Measurements from ENCODE around the gene LPA.
"Not testable (repeated sequence)": the region's sequence is repeated elsewhere in the genome, so short reads cannot be mapped to it uniquely, and the experiment has no call there.

The LPA gene

GRCh38 chr6:160664198-160664597 lies at the start of gene LPA:
Gene LPA, minus strand, starts transcription at chr6:160664275. Its CDS starts 61 bp downstream, at chr6:160664214.
- not testable (repeated sequence) for DNase-seq (ENCODE audit: low read depth)

GRCh38 chr6:160708993-160709392 lies 44.9 kb upstream of the LPA start:
- not testable (repeated sequence) for DNase-seq (ENCODE audit: low read depth)

DNA sequence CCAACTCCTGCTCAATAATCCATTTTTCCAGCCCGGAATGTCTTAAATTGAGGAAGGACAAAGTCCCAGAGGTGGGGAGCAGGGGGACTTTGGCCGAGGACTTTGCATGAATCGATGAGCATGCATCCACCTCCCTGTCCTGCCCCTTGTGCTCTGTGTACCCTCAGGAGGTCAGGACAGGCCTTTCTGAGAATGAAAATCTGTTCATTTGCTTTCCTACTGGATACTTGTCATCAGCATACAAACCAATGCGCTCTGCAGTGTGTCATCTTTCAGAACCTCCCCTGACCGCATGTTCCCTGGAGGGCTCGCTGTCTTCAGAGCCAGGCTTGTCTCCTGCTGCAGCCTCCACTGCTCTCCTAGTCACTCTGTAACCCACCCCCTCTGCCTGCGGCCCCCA lies 40.6 kb upstream of the LPA start:
- DNase-seq (ENCODE audit: low read depth): not testable (repeated sequence)

DNA sequence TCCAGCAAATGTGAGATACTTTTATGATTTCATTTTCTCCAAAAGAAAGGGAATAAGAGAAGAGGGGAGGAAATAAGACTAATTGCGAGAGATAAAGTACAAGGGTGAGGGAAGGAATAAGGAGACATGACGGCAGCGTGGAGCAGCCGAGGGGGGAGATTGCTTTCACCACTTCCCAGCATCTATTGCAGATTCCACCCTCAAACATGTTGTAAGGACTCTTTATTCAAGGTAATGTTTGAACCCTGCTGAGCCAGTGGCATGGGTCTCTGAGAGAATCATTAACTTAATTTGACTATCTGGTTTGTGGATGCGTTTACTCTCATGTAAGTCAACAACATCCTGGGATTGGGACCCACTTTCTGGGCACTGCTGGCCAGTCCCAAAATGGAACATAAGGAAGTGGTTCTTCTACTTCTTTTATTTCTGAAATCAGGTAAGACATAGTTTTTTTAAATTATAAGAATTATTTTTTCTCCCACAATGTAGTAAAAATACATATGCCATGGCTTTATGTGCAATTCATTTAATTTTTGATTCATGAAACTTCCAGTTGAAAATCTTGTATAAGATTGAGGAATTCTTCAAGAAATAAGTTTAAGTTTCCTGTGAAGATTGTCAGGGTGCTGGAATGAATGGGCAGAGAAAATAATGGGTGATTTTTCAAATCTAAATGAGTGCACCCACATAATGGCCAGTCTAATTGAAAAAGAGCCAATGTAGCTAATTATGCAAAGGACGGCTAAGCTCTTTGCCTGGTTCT lies 38.0 kb upstream of the LPA start, which contains the start of gene PLG:
Gene PLG, plus strand, starts transcription at position 327 of the 763 bp plus-strand sequence. Its CDS starts 61 bp downstream, at position 388.
- DNase-seq (ENCODE audit: low read depth): not testable (repeated sequence)

DNA sequence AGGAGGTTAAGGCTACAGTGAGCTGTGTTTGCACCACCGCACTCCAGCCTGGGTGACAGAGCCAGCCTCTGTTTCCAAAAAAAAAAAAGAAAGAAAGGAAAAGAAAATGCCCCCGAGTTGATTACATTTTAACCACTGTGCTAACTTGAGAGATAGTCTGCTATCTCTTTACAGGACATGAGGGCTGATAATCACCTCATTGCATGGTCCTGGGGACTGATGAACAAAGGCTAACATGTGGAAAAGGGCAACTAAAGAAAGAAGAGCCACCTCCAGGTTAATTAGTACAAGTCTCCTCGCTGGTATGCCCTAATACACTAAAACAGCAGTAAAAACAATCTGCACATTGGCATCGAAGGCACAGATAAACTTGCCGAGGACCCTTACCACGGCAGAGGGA lies 33.8 kb upstream of the LPA start:
- no peak for DNase-seq (ENCODE audit: low read depth)

DNA sequence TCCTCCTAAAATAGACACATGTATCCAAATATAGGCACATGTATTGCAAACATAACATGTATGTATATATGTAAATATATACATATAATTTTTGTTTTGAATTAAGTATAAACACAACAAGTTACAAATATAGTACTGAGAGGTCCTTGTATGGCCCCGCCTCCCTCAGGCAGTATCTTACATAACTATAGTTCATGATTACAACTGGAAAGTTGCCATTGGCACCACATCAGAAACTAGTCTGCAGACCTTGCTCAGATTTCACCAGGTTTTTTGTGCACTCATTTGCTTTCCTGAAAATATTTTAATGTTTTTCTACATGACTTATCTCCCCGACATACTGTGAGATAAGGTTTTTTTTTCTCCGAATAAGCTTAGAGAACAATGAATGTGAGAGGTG lies 32.8 kb upstream of the LPA start:
- DNase-seq (ENCODE audit: low read depth): not testable (repeated sequence)

DNA sequence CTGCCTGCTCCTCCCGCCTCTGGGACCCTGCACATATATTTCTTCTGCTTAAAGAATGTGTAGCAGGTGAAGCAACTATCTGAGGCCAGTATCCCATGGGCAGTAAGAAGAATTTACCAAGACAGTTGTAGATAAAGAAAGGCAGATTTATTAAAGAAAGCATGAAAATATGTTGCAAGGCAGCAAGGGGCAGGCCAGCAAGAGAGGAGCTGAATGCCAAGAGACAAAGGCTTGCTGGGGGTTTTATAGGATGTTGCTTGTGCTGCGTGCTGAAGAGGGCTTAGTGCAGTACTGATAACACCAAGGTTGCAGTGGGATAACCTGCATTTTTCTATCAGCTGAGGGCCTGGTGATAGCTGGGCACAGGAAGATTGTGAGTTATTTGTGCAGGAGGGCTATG lies 31.5 kb upstream of the LPA start:
- DNase-seq (ENCODE audit: low read depth): not testable (repeated sequence)

GRCh38 chr6:160695025-160695424 lies 30.9 kb upstream of the LPA start:
- not testable (repeated sequence) for DNase-seq (ENCODE audit: low read depth)

DNA sequence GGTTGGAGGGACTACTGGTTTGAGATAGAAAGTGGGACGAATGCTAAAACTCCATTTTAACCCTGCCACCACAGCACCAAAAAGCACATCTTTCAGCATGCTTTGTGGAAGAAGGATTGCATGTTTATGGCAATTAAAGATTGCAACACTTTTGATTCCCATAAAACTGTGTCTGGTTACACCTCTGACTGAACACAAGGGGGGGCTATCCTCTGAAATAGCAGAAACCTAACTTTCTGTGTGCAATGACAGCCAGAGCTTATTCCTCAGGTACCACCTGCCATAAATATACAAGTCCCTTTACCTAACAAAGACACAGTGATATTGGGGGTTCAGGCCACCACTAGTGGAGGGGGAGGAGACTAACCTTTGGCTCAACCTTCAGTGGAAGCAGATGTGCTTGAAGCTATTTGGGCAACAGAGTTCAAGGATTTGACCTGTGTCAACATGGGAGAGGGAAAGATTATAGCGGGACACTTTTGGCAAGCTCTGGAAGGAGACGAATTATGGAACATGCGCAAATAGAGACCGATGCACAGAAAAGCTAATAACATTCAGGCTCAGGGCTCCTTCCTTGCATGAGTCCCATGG lies 28.4 kb upstream of the LPA start:
- DNase-seq (ENCODE audit: low read depth): no peak

DNA sequence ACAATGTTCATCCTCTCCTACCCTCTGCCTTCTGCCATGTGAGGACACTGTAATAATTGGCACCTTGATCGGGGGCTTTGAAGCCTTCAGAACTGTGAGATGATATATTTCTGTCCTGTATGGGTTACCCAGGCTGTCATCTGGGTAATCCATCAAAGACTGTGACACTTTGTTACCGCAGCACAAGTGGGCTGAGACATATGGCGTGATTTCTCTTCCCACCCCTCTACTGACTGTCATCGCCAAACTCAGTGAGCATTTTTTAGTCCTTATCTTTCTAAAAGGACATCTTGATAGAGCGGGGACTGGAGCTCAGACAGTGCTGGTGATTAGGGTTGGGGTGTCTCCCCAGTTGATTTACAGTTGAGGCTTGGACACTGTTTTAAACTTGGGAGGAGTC lies 27.5 kb upstream of the LPA start:
- no peak for DNase-seq (ENCODE audit: low read depth)

DNA sequence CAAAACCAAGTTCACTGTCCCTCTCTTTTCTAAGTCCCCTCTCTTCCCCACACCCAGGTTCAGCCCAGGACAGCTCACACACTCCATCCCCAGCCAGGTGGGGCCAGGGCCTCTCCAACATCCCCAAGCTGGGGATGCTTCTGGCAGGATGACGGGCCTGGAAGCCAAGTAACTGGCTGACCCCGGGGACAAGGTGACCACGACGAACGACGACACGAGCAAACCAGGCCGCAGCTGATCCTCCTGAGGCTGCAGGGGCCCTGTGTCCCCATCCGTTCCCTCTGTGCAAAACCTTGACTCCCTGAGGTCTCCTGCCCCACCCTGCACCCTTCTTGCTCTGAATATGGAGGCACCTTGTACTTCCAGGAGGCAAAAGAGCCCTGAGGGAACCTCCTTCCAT lies 26.4 kb upstream of the LPA start:
- no peak for DNase-seq (ENCODE audit: low read depth)

- no peak for DNase-seq (ENCODE audit: low read depth)
These were observed 21.8 kb upstream of the LPA start for GRCh38 chr6:160685762-160686450.

GRCh38 chr6:160685101-160685761 lies 21.2 kb upstream of the LPA start:
- not testable (repeated sequence) for DNase-seq (ENCODE audit: low read depth)

DNA sequence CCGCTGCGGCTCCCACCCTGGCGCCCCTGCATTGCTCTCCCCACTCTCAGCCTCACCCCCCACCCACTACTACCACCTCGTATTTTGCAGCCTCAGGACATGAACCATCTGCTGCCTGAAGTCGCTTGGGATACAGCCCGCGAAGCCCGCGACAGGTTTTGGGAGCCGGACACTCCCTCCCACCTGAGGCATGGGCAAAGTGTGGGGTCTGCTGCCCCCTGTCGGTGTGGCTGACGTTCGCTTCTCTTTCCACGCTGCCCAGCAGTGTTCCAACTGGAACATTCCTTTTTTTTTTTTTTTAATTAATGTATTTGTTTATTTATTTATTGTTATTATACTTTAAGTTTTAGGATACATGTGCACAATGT lies 15.3 kb upstream of the LPA start:
- DNase-seq (ENCODE audit: low read depth): no peak

- DNase-seq (ENCODE audit: low read depth): no peak
These were observed 14.8 kb upstream of the LPA start for GRCh38 chr6:160678744-160679401.

- no peak for DNase-seq (ENCODE audit: low read depth)
These were observed 14.2 kb upstream of the LPA start for GRCh38 chr6:160678230-160678629.

DNA sequence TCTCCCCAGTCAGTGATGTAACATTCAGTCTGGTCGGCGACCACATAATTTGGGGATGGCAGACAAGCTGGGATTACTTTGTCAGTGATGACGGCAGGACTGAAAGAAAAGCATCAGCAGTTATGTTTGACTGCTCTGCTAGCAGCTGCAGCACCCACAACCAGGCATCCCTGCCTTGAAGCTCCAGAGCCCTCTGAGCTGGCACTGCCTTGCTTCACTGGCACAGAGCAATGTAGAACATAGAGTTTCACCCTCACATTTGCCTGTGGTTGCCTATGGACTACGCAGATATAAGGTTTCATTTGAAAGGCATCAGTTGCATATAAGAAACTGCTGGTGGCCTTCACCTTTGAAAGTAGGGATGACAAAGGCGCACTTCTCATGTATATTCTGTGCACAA lies 12.3 kb upstream of the LPA start:
- DNase-seq (ENCODE audit: low read depth): not testable (repeated sequence)

- no peak for DNase-seq (ENCODE audit: low read depth)
These were observed 4.5 kb upstream of the LPA start for GRCh38 chr6:160668589-160668988.

- peak; percentile 21 for DNase-seq (ENCODE audit: low read depth)
These were observed 3.8 kb upstream of the LPA start for GRCh38 chr6:160667639-160668481.

- no peak for DNase-seq (ENCODE audit: low read depth)
These were observed 1.2 kb downstream of the LPA start for GRCh38 chr6:160662842-160663241.

DNA sequence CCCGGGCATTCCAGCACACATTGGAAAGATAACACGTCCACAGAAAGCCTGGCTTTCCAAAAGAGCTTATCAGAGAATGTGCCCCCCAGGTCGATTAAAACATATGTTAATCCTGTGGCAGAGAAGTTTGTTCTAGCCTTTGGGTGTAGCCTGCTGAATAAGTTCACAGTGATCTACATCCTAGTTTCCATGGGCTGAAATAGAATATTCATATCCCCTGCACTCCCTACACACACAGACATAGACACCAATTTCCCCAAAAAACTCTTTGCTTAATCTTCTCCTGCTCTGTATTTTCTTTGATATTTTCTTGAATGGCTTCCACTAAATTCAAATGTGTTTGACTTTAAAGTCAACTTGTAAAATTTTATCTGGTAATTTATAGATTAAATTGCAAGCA lies 1.6 kb downstream of the LPA start:
- no peak for DNase-seq (ENCODE audit: low read depth)
